GM23338 (cell line): ENCODE measurements around the gene SGO1.

Experiments used
- CREB1 ChIP-seq: fragments of 250-450 bp; sonication (Bioruptor Pico); IDR thresholded peaks from 2 replicates; pipeline ENCODE4 v1.5.0; 2020; ENCODE audit warnings: low read depth, mild to moderate bottlenecking, moderate library complexity
- CTCF ChIP-seq, 2 experiments: fragments of 200-600 bp in 1 of 2; sonication (generic) in 1 of 2; conservative IDR thresholded peaks; 2 replicates each; pipeline versions ENCODE4 v1.5.1 to v1.6.1; 2016 to 2017; ENCODE audit warnings: antibody characterized with exemption in 2 of 2, low read depth in 2 of 2, mild to moderate bottlenecking in 2 of 2, moderate library complexity in 1 of 2
- EZH2 ChIP-seq: fragments of 200-600 bp; sonication (generic); IDR thresholded peaks from one replicate; pipeline ENCODE4 v1.8.0; 2017; ENCODE audit warnings: antibody characterized with exemption, mild to moderate bottlenecking, low read depth; ENCODE audit not compliant: unreplicated experiment
- EZH2phosphoT487 ChIP-seq: fragments of 200-600 bp; sonication (generic); IDR thresholded peaks from one replicate; pipeline ENCODE4 v1.8.1; 2018; ENCODE audit warnings: antibody characterized with exemption; ENCODE audit not compliant: unreplicated experiment
- JUNB ChIP-seq: IDR thresholded peaks from one replicate; pipeline ENCODE4 v1.6.1; 2016; ENCODE audit warnings: antibody characterized with exemption; ENCODE audit not compliant: unreplicated experiment
- NANOG ChIP-seq: IDR thresholded peaks from 2 replicates; pipeline ENCODE4 v1.6.1; 2016; ENCODE audit warnings: antibody characterized with exemption, borderline replicate concordance
- POLR2AphosphoS5 ChIP-seq: IDR thresholded peaks from 2 replicates; pipeline ENCODE4 v1.6.1; 2016; ENCODE audit warnings: antibody characterized with exemption, low read depth
- REST ChIP-seq: IDR thresholded peaks from one replicate; pipeline ENCODE4 v1.6.1; 2018; ENCODE audit warnings: antibody characterized with exemption; ENCODE audit not compliant: unreplicated experiment
- STAT1 ChIP-seq: IDR thresholded peaks from one replicate; pipeline ENCODE4 v1.6.1; 2016; ENCODE audit warnings: antibody characterized with exemption; ENCODE audit not compliant: unreplicated experiment
- ZNF114 ChIP-seq: fragments of 250-450 bp; sonication (Bioruptor Pico); IDR thresholded peaks from 2 replicates; pipeline ENCODE4 v1.5.0; 2020; ENCODE audit warnings: mild to moderate bottlenecking, moderate library complexity
- ZNF331 ChIP-seq: fragments of 250-450 bp; sonication (Bioruptor Pico); IDR thresholded peaks from 2 replicates; pipeline ENCODE4 v1.5.0; 2020; ENCODE audit warnings: low read depth, mild to moderate bottlenecking, moderate library complexity

- TF ChIP-seq CTCF (conservative IDR thresholded peaks at IDR 0.05; ENCODE audit: low read depth in 2 of 2) = no peak
- TF ChIP-seq CREB1 (CRISPR knock-in tag) = no peak
- no peak for TF ChIP-seq EZH2phosphoT487
- TF ChIP-seq POLR2AphosphoS5 = no peak
- TF ChIP-seq EZH2 = no peak
- TF ChIP-seq STAT1 = no peak
- TF ChIP-seq JUNB = no peak
- TF ChIP-seq REST = no peak
- no peak for TF ChIP-seq ZNF114 (CRISPR knock-in tag)
- no peak for TF ChIP-seq NANOG
- TF ChIP-seq ZNF331 (CRISPR knock-in tag) = no peak
Measured at GRCh38 chr3:20201143-20201542, 15.1 kb upstream of the SGO1 start.
